ENCODE measurements around the gene VSTM1. TPM values are rescaled to one million over a fixed set of nuclear protein-coding genes. Genes with fewer than 3 reads are reported as not detected.

The VSTM1 gene
- total and polyA plus RNA-seq, 4 donors, result 1.4 to 4.5 (median 3.6) TPM; not detected in 1

- Histone ChIP-seq H3K36me3 (ENCODE audit: control insufficient read depth in 4 of 4, insufficient read depth in 4 of 4, low read length in 4 of 4) (no peaks in the 10 kb centered on the region), H3K27me3 (ENCODE audit: control insufficient read depth in 3 of 3, insufficient read depth in 3 of 3, low read length in 2 of 3) (peaks cover 0 to 18% (median 2%) of the 10 kb centered on the region in 3 donors), H3K4me3 (no peak overlapping the region), H3K27ac (ENCODE audit: low read depth in 1 of 2, low read length in 1 of 2) (no peak overlapping the region), H3K9me3 (ENCODE audit: control insufficient read depth in 4 of 4, insufficient read depth in 3 of 4, low read length in 3 of 4) (peaks cover 0 to 6% (median 0%) of the 10 kb centered on the region in 4 donors), H3K4me1 (ENCODE audit: control insufficient read depth in 5 of 5, insufficient read depth in 5 of 5, low read length in 5 of 5) (no peaks in the 10 kb centered on the region), H3K9ac (ENCODE audit: insufficient read depth in 1 of 2, low read length in 2 of 2) (no peak overlapping the region)
- TF ChIP-seq, protein P1, sequence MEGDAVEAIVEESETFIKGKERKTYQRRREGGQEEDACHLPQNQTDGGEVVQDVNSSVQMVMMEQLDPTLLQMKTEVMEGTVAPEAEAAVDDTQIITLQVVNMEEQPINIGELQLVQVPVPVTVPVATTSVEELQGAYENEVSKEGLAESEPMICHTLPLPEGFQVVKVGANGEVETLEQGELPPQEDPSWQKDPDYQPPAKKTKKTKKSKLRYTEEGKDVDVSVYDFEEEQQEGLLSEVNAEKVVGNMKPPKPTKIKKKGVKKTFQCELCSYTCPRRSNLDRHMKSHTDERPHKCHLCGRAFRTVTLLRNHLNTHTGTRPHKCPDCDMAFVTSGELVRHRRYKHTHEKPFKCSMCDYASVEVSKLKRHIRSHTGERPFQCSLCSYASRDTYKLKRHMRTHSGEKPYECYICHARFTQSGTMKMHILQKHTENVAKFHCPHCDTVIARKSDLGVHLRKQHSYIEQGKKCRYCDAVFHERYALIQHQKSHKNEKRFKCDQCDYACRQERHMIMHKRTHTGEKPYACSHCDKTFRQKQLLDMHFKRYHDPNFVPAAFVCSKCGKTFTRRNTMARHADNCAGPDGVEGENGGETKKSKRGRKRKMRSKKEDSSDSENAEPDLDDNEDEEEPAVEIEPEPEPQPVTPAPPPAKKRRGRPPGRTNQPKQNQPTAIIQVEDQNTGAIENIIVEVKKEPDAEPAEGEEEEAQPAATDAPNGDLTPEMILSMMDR (IDR thresholded peaks at IDR 0.05; ENCODE audit: control extremely low read depth, extremely low read depth), result no peak
- no peak for ATAC-seq (ENCODE audit: insufficient read depth, low FRiP score)
- WGBS, 2 donors, result 45 to 55% methylated on average over 19 of the region's 19 CpGs
- DNase-seq, result no peak
Measured at GRCh38 chr19:54014920-54015560, 48.7 kb downstream of the VSTM1 start.

GRCh38 chr19:54013866-54014265 lies 49.8 kb downstream of the VSTM1 start:
- no peak overlapping the region for H3K27ac ChIP-seq (ENCODE audit: low read depth in 1 of 2, low read length in 1 of 2)
- DNase-seq (no peak), ATAC-seq (ENCODE audit: insufficient read depth, low FRiP score) (no peak)
- no peak overlapping the region for H3K4me3 ChIP-seq
- 78 to 82% methylated on average over 8 of the region's 8 CpGs for WGBS, 2 donors
- H3K9ac ChIP-seq (ENCODE audit: insufficient read depth in 1 of 2, low read length in 2 of 2), result no peak overlapping the region
- TF ChIP-seq, protein P1 (IDR thresholded peaks at IDR 0.05; ENCODE audit: control extremely low read depth, extremely low read depth), result no peak
- peaks cover 0 to 18% (median 2%) of the 10 kb centered on the region in 3 donors for H3K27me3 ChIP-seq (ENCODE audit: control insufficient read depth in 3 of 3, insufficient read depth in 3 of 3, low read length in 2 of 3)
- no peaks in the 10 kb centered on the region for H3K4me1 ChIP-seq (ENCODE audit: control insufficient read depth in 5 of 5, insufficient read depth in 5 of 5, low read length in 5 of 5)
- no peaks in the 10 kb centered on the region for H3K36me3 ChIP-seq (ENCODE audit: control insufficient read depth in 4 of 4, insufficient read depth in 4 of 4, low read length in 4 of 4)
- peaks cover 0 to 6% (median 0%) of the 10 kb centered on the region in 4 donors for H3K9me3 ChIP-seq (ENCODE audit: control insufficient read depth in 4 of 4, insufficient read depth in 3 of 4, low read length in 3 of 4)

GRCh38 chr19:54011507-54012211 lies 52.0 kb downstream of the VSTM1 start:
- 34 to 39% methylated on average over 34 to 36 of the region's 36 CpGs for WGBS, 2 donors
- no peaks in the 10 kb centered on the region for H3K36me3 ChIP-seq (ENCODE audit: control insufficient read depth in 4 of 4, insufficient read depth in 4 of 4, low read length in 4 of 4)
- H3K27ac ChIP-seq (ENCODE audit: low read depth in 1 of 2, low read length in 1 of 2), result no peak overlapping the region
- ATAC-seq (ENCODE audit: insufficient read depth, low FRiP score), result no peak
- H3K9me3 ChIP-seq (ENCODE audit: control insufficient read depth in 4 of 4, insufficient read depth in 3 of 4, low read length in 3 of 4), result peaks cover 0 to 4% (median 0%) of the 10 kb centered on the region in 4 donors
- TF ChIP-seq, protein P1 (IDR thresholded peaks at IDR 0.05; ENCODE audit: control extremely low read depth, extremely low read depth), result no peak
- H3K27me3 ChIP-seq (ENCODE audit: control insufficient read depth in 3 of 3, insufficient read depth in 3 of 3, low read length in 2 of 3), result peaks cover 2 to 18% (median 2%) of the 10 kb centered on the region in 3 donors
- H3K9ac ChIP-seq (ENCODE audit: insufficient read depth in 1 of 2, low read length in 2 of 2), result no peak overlapping the region
- no peaks in the 10 kb centered on the region for H3K4me1 ChIP-seq (ENCODE audit: control insufficient read depth in 5 of 5, insufficient read depth in 5 of 5, low read length in 5 of 5)
- H3K4me3 ChIP-seq, result no peak overlapping the region
- no peak for DNase-seq
